Measurements from ENCODE around the gene MBD3L3. TPM values are rescaled to one million over a fixed set of nuclear protein-coding genes. Genes with fewer than 3 reads are reported as not detected.

The MBD3L3 gene
- total RNA-seq, 2 donors from 2014 or later: not detected

Other genes starting within 250 kb of the MBD3L3 start
- 10 to 100 TPM; 14.3 to 15.8 TPM for gene ADGRE1, start 171.1 kb downstream of the MBD3L3 start, total RNA-seq
- gene MBD3L2B, start 37.2 kb downstream of the MBD3L3 start, total RNA-seq: not detected
- not detected for gene MBD3L5, start 28.1 kb downstream of the MBD3L3 start, total RNA-seq
- not detected for gene MBD3L4, start 18.5 kb downstream of the MBD3L3 start, total RNA-seq
- not detected for gene MBD3L2, start 9.4 kb downstream of the MBD3L3 start, total RNA-seq
- 10 to 100 TPM in 1 of 2 donors, 1 to 10 TPM in 1; 8.6 to 11.9 TPM for gene ZNF557, start 11.0 kb upstream of the MBD3L3 start, total RNA-seq
- 1 to 10 TPM; 8.7 TPM for gene INSR, start 235.7 kb upstream of the MBD3L3 start, total RNA-seq

All from activated T-cell treated with anti-CD3 and anti-CD28 coated beads, Interleukin-2, amount 50 U/mL, for 72 hours (primary cell).